Astrocyte of the spinal cord (primary cell): ENCODE measurements around the gene MAP3K15.

Experiments used
- DNase-seq: peaks from one replicate; pipeline ENCODE4 v3.0.0; 2011; ENCODE audit warnings: low read depth, low spot score
- H3K4me3 ChIP-seq: 2 replicates; pipeline ENCODE4 v1.5.1; 2011; ENCODE audit warnings: low read depth, mild to moderate bottlenecking, low read length, moderate library complexity
- in situ Hi-C: cut with HindIII; loops from 2 replicates; pipeline ENCODE4 v1.10.0; 2017; ENCODE audit warnings: low sequenced_read_pairs
- TF ChIP-seq, protein P1 (sequence below): IDR thresholded peaks from 2 replicates; pipeline ENCODE4 v1.5.1; 2012; ENCODE audit warnings: low read depth, mild to moderate bottlenecking, low read length, inconsistent platforms

The MAP3K15 gene

DNA sequence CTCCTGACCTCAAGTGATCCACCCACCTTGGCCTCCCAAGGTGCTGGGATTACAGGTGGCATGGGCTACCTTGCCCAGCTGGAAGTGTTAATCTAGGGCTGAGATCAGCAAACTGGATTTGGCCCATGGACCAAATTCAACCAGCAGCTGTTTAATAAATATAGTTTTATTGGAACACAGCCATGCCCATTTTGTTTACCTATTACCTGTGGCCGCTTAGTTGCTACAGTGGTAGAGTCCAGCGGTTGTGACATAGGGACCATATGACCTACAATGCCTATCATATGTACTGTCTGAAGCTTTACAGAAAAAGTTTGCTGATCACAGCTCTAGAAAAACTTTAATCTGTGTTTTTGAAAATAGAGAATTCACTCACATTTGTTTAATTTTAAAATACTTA, 188.7 kb downstream of the MAP3K15 start:
- no peak overlapping the region for H3K4me3 ChIP-seq
- in situ Hi-C loops = no loop called here
- DNase-seq = no peak
- TF ChIP-seq, protein P1, sequence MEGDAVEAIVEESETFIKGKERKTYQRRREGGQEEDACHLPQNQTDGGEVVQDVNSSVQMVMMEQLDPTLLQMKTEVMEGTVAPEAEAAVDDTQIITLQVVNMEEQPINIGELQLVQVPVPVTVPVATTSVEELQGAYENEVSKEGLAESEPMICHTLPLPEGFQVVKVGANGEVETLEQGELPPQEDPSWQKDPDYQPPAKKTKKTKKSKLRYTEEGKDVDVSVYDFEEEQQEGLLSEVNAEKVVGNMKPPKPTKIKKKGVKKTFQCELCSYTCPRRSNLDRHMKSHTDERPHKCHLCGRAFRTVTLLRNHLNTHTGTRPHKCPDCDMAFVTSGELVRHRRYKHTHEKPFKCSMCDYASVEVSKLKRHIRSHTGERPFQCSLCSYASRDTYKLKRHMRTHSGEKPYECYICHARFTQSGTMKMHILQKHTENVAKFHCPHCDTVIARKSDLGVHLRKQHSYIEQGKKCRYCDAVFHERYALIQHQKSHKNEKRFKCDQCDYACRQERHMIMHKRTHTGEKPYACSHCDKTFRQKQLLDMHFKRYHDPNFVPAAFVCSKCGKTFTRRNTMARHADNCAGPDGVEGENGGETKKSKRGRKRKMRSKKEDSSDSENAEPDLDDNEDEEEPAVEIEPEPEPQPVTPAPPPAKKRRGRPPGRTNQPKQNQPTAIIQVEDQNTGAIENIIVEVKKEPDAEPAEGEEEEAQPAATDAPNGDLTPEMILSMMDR = no peak
